ENCODE measurements around the gene TGFBR1.

TGFBR1 gene

DNA sequence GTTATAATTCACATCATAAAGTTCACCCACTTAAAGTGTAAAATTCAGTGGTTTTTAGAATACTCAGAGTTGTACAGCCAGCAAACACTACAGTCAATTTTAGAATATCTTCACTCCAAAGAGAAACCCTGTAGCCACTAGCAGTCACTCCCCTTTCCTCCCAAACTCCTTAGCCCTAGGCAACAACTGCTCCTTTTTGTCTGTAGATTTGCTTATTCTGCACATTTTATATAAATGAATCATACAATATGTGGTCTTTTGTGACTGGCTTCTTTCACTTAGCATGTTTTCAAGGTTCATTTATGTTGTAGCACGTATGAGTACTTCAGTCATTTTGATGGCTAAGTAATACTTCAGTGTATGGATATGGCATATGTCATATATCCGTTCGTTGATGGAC is 38.7 kb downstream of the TGFBR1 start:
- Histone ChIP-seq H3K36me3 (ENCODE audit: low read length) (no peaks in the 10 kb centered on the region), H3K79me2 (ENCODE audit: insufficient read depth, low read length) (no peaks in the 10 kb centered on the region), H4K20me1 (ENCODE audit: low read depth, low read length) (no peaks in the 10 kb centered on the region), H2AFZ (ENCODE audit: low read depth, low read length, severe bottlenecking) (no peak overlapping the region), H3K27ac (ENCODE audit: low read depth, low read length) (no peak overlapping the region), H3K9me3 (ENCODE audit: insufficient read depth, low read length) (no peaks in the 10 kb centered on the region), H3K9ac (ENCODE audit: low read length) (no peak overlapping the region), H3K4me3 (ENCODE audit: insufficient read depth, low read length, poor library complexity, severe bottlenecking) (no peak overlapping the region), H3K27me3 (ENCODE audit: low read length) (no peaks in the 10 kb centered on the region), H3K4me2 (ENCODE audit: low read depth, low read length, poor library complexity, severe bottlenecking) (no peak overlapping the region), H3F3A (ENCODE audit: insufficient read depth) (no peaks in the 10 kb centered on the region), H3K9me2 (replicated peaks; ENCODE audit: insufficient read depth, low read length) (no peaks in the 10 kb centered on the region)
- no peak for TF ChIP-seq EZH2phosphoT487 (conservative IDR thresholded peaks at IDR 0.05; ENCODE audit: low read length)
- TF ChIP-seq, protein P1, sequence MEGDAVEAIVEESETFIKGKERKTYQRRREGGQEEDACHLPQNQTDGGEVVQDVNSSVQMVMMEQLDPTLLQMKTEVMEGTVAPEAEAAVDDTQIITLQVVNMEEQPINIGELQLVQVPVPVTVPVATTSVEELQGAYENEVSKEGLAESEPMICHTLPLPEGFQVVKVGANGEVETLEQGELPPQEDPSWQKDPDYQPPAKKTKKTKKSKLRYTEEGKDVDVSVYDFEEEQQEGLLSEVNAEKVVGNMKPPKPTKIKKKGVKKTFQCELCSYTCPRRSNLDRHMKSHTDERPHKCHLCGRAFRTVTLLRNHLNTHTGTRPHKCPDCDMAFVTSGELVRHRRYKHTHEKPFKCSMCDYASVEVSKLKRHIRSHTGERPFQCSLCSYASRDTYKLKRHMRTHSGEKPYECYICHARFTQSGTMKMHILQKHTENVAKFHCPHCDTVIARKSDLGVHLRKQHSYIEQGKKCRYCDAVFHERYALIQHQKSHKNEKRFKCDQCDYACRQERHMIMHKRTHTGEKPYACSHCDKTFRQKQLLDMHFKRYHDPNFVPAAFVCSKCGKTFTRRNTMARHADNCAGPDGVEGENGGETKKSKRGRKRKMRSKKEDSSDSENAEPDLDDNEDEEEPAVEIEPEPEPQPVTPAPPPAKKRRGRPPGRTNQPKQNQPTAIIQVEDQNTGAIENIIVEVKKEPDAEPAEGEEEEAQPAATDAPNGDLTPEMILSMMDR (IDR thresholded peaks at IDR 0.05; ENCODE audit: insufficient read depth, low read length, poor library complexity, severe bottlenecking) = no peak

DNA sequence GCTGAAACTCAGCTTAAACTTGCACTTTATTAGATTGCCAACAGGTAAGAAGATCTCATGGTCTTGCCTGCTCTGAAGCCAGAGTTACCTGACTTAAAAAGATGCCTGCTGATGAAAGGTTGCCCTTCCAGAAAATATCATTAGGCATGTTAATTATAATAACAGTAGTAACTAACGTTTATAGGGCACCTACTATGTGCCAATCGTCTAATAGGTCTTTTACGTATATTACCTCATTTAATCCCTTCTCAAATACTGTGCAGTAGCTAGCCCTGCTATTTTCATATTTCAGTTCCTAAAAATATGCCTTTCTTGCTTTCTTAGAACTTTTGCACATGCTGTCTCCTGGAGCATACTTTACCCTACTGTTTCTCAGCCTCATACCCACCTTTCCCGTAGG is 40.1 kb downstream of the TGFBR1 start:
- H3K9me3 ChIP-seq (ENCODE audit: insufficient read depth, low read length) = no peaks in the 10 kb centered on the region

DNA sequence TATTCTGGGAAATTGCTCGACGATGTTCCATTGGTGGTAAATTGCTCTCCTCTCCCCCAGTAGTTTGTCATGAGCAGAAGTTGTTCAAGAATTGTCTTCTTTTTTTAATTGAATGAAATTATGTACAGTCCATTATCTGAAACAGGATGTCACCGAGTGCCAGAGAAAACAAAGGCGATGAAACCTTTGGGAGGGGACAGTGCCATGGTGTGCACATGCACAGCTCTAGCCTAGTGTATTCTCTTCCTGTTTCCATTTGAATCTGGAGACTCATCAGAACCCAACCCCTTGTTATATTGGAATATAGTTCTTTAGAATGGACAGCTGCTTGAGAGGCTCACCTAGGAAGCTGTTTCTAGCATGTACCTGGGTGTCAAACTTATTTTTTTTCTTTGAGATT is 41.7 kb downstream of the TGFBR1 start:
- H2AFZ ChIP-seq (ENCODE audit: low read depth, low read length, severe bottlenecking) = no peak overlapping the region
- H3K9ac ChIP-seq (ENCODE audit: low read length) = no peak overlapping the region
- no peak overlapping the region for H3K4me3 ChIP-seq (ENCODE audit: insufficient read depth, low read length, poor library complexity, severe bottlenecking)
- no peaks in the 10 kb centered on the region for H3K9me3 ChIP-seq (ENCODE audit: insufficient read depth, low read length)
- H3K4me2 ChIP-seq (ENCODE audit: low read depth, low read length, poor library complexity, severe bottlenecking) = no peak overlapping the region
- no peaks in the 10 kb centered on the region for H3K36me3 ChIP-seq (ENCODE audit: low read length)
- H3K27ac ChIP-seq (ENCODE audit: low read depth, low read length) = no peak overlapping the region
- H4K20me1 ChIP-seq (ENCODE audit: low read depth, low read length) = no peaks in the 10 kb centered on the region
- TF ChIP-seq, protein P1 (IDR thresholded peaks at IDR 0.05; ENCODE audit: insufficient read depth, low read length, poor library complexity, severe bottlenecking) = no peak
- TF ChIP-seq EZH2phosphoT487 (conservative IDR thresholded peaks at IDR 0.05; ENCODE audit: low read length) = no peak
- no peaks in the 10 kb centered on the region for H3K9me2 ChIP-seq (replicated peaks; ENCODE audit: insufficient read depth, low read length)
- no peaks in the 10 kb centered on the region for H3K27me3 ChIP-seq (ENCODE audit: low read length)
- H3F3A ChIP-seq (ENCODE audit: insufficient read depth) = no peaks in the 10 kb centered on the region
- no peaks in the 10 kb centered on the region for H3K79me2 ChIP-seq (ENCODE audit: insufficient read depth, low read length)

More for the DNA sequence above, 40.1 kb downstream of the TGFBR1 start:
- no peak overlapping the region for H3K4me2 ChIP-seq (ENCODE audit: low read depth, low read length, poor library complexity, severe bottlenecking)
- H4K20me1 ChIP-seq (ENCODE audit: low read depth, low read length) = no peaks in the 10 kb centered on the region
- no peak overlapping the region for H3K27ac ChIP-seq (ENCODE audit: low read depth, low read length)
- TF ChIP-seq, protein P1 (IDR thresholded peaks at IDR 0.05; ENCODE audit: insufficient read depth, low read length, poor library complexity, severe bottlenecking) = no peak
- no peak for TF ChIP-seq EZH2phosphoT487 (conservative IDR thresholded peaks at IDR 0.05; ENCODE audit: low read length)
- H3K36me3 ChIP-seq (ENCODE audit: low read length) = no peaks in the 10 kb centered on the region
- no peak overlapping the region for H3K9ac ChIP-seq (ENCODE audit: low read length)
- H3K9me2 ChIP-seq (replicated peaks; ENCODE audit: insufficient read depth, low read length) = no peaks in the 10 kb centered on the region
- no peaks in the 10 kb centered on the region for H3F3A ChIP-seq (ENCODE audit: insufficient read depth)
- no peaks in the 10 kb centered on the region for H3K27me3 ChIP-seq (ENCODE audit: low read length)
- H3K79me2 ChIP-seq (ENCODE audit: insufficient read depth, low read length) = no peaks in the 10 kb centered on the region
- no peak overlapping the region for H3K4me3 ChIP-seq (ENCODE audit: insufficient read depth, low read length, poor library complexity, severe bottlenecking)
- H2AFZ ChIP-seq (ENCODE audit: low read depth, low read length, severe bottlenecking) = no peak overlapping the region

Measured in SU-DHL-6 (cell line).